Endothelial cell of umbilical vein (primary cell): Measurements from ENCODE around the gene LRIF1.

Experiments used
- CTCF ChIP-seq, 2 donors: IDR thresholded peaks; 1 replicate in 1 of 2; 2 replicates in 1 of 2; pipeline ENCODE4 v1.5.1; 2011; ENCODE audit warnings: low read length in 2 of 2, mild to moderate bottlenecking in 2 of 2, moderate library complexity in 2 of 2, control low read depth in 1 of 2, inconsistent platforms in 1 of 2, low read depth in 1 of 2; ENCODE audit not compliant: insufficient read depth in 1 of 2; ENCODE audit errors: extremely low read depth in 1 of 2
- TF ChIP-seq, protein P1 (sequence below): IDR thresholded peaks from 2 replicates; pipeline ENCODE4 v1.6.1; 2011; ENCODE audit not compliant: insufficient read depth, insufficient read length

GRCh38 chr1:110898734-110899457 lies 64.8 kb downstream of the LRIF1 start:
- no peak for TF ChIP-seq CTCF (IDR thresholded peaks at IDR 0.05; ENCODE audit: extremely low read depth in 1 of 2, insufficient read depth in 1 of 2, low read depth in 1 of 2, low read length in 2 of 2)
- TF ChIP-seq, protein P1, sequence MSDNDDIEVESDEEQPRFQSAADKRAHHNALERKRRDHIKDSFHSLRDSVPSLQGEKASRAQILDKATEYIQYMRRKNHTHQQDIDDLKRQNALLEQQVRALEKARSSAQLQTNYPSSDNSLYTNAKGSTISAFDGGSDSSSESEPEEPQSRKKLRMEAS = no peak
